Keratinocyte (primary cell): ENCODE data around the gene LTBR. TPM values are rescaled to one million over a fixed set of nuclear protein-coding genes. Genes with fewer than 3 reads are reported as not detected.
"Not testable (repeated sequence)": the region's sequence is repeated elsewhere in the genome, so short reads cannot be mapped to it uniquely, and the experiment has no call there.

Experiments
- DNase-seq: peaks from one replicate; pipeline ENCODE4 v3.0.0-alpha.2; 2011; ENCODE audit warnings: low read depth, missing footprints, low spot score
- FAIRE-seq: peaks from 2 replicates; lab custom pipeline; 2011; peaks lifted over from hg19 to GRCh38; lab: Jason Lieb, UNC
- H2AFZ ChIP-seq: 2 replicates; pipeline ENCODE4 v1.6.0; 2012; ENCODE audit warnings: low read length, control low read depth, inconsistent platforms; ENCODE audit not compliant: control insufficient read depth
- H3K27ac ChIP-seq: 2 replicates; pipeline ENCODE4 v1.5.1; 2011; ENCODE audit warnings: low read length; ENCODE audit not compliant: control insufficient read depth, insufficient read depth
- H3K27me3 ChIP-seq: 3 replicates; pipeline ENCODE4 v1.6.0; 2011; ENCODE audit warnings: low read length; ENCODE audit not compliant: control insufficient read depth, insufficient read depth; ENCODE audit errors: extremely low read depth
- H3K36me3 ChIP-seq, 2 experiments: 2 replicates in 1 of 2; 3 replicates in 1 of 2; pipeline ENCODE4 v1.5.1; 2011; ENCODE audit warnings: low read length in 2 of 2, mild to moderate bottlenecking in 1 of 2; ENCODE audit not compliant: control insufficient read depth in 2 of 2, insufficient read depth in 2 of 2; ENCODE audit errors: extremely low read depth in 1 of 2
- H3K4me1 ChIP-seq: 3 replicates; pipeline ENCODE4 v1.5.1; 2011; ENCODE audit warnings: low read length; ENCODE audit not compliant: control insufficient read depth, insufficient read depth; ENCODE audit errors: extremely low read depth
- H3K4me2 ChIP-seq: 3 replicates; pipeline ENCODE4 v1.6.0; 2011; ENCODE audit warnings: low read depth, low read length; ENCODE audit not compliant: control insufficient read depth, insufficient read depth; ENCODE audit errors: extremely low read depth
- H3K4me3 ChIP-seq, 3 experiments: fragments of 200-600 bp in 1 of 3; sonication (generic) in 1 of 3; 2 replicates in 2 of 3; 3 replicates in 1 of 3; pipeline ENCODE4 v1.5.1; 2011 to 2016; ENCODE audit warnings: low read length in 3 of 3, mild to moderate bottlenecking in 3 of 3, control low read depth in 2 of 3, inconsistent platforms in 1 of 3, low read depth in 1 of 3, mixed read lengths in 1 of 3, mixed run types in 1 of 3, moderate library complexity in 1 of 3; ENCODE audit not compliant: control insufficient read depth in 2 of 3, insufficient read depth in 2 of 3; ENCODE audit errors: extremely low read depth in 1 of 3
- H3K79me2 ChIP-seq: 2 replicates; pipeline ENCODE4 v1.6.0; 2012; ENCODE audit warnings: low read length; ENCODE audit not compliant: control insufficient read depth, insufficient read depth
- H3K9ac ChIP-seq: 3 replicates; pipeline ENCODE4 v1.6.0; 2011; ENCODE audit warnings: low read length; ENCODE audit not compliant: control insufficient read depth, insufficient read depth; ENCODE audit errors: extremely low read depth
- H3K9me1 ChIP-seq: 3 replicates; pipeline ENCODE4 v1.6.0; 2011; ENCODE audit warnings: low read length; ENCODE audit not compliant: control insufficient read depth, insufficient read depth; ENCODE audit errors: extremely low read depth
- H3K9me3 ChIP-seq: 2 replicates; pipeline ENCODE4 v1.5.1; 2012; ENCODE audit warnings: low read depth, low read length; ENCODE audit not compliant: control insufficient read depth
- H4K20me1 ChIP-seq: 3 replicates; pipeline ENCODE4 v1.6.0; 2011; ENCODE audit warnings: low read length; ENCODE audit not compliant: control insufficient read depth, insufficient read depth; ENCODE audit errors: extremely low read depth
- CTCF ChIP-seq, 3 experiments: IDR thresholded peaks in 1 of 3; conservative IDR thresholded peaks in 1 of 3; optimal IDR thresholded peaks in 1 of 3; 2 replicates in 2 of 3; 3 replicates in 1 of 3; pipeline versions ENCODE3 to v1.5.1; 2011; ENCODE audit warnings: low read length in 3 of 3, mild to moderate bottlenecking in 3 of 3, moderate library complexity in 2 of 3, control low read depth in 1 of 3, inconsistent platforms in 1 of 3; ENCODE audit not compliant: insufficient read depth in 2 of 3; ENCODE audit errors: extremely low read depth in 1 of 3
- EZH2 ChIP-seq: IDR thresholded peaks from one replicate; pipeline ENCODE4 v1.6.1; 2012; ENCODE audit warnings: inconsistent platforms, mild to moderate bottlenecking, low read length, moderate library complexity
- dilution Hi-C: fragments of 300-500 bp; cut with MboI; formaldehyde crosslinking; loops from one replicate; pipeline ENCODE4 v1.7.0; 2020; ENCODE audit warnings: low sequenced_read_pairs; ENCODE audit not compliant: extremely low pct_ligation_motif_present
- polyA plus RNA-seq, 5 experiments: library from polyadenylated mRNA; depleted of rRNA in 3 of 5; stranded (reverse) in 3 of 5; stranded (forward) in 1 of 5; unstranded in 1 of 5; fragments of >200 nt; gene quantifications; 1 replicate in 1 of 5; 2 replicates in 3 of 5; 3 replicates in 1 of 5; pipeline versions ENCODE4 v1.2.1 to v1.2.3, GENCODE V29; 2011 to 2012; ENCODE audit warnings: missing spikeins in 2 of 5, low read depth in 1 of 5, low replicate concordance in 1 of 5

The LTBR gene
- polyA plus RNA-seq, 1 donor (not counting 4 experiments of a cell fraction or from before 2014, with no cell fraction given): 42.7 TPM

- H3K9me1 ChIP-seq: no peaks in the 10 kb centered on the region
- no peak overlapping the region for H2AFZ ChIP-seq
- H4K20me1 ChIP-seq: peaks cover 6% of the 10 kb centered on the region
- no peaks in the 10 kb centered on the region for H3K27me3 ChIP-seq
- TF ChIP-seq EZH2: no peak
- TF ChIP-seq CTCF (optimal IDR thresholded peaks at IDR 0.05 in 1 of 3, IDR thresholded peaks at IDR 0.05 in 1 of 3, conservative IDR thresholded peaks at IDR 0.05 in 1 of 3; ENCODE audit: extremely low read depth in 1 of 3, insufficient read depth in 2 of 3, low read length in 3 of 3): no peak
- no peak overlapping the region for H3K27ac ChIP-seq
- no peak overlapping the region for H3K4me3 ChIP-seq
- DNase-seq: no peak
- no peaks in the 10 kb centered on the region for H3K9me3 ChIP-seq
- no peak overlapping the region for H3K4me2 ChIP-seq
- peaks cover 34% of the 10 kb centered on the region for H3K79me2 ChIP-seq
- H3K4me1 ChIP-seq: peaks cover 33% of the 10 kb centered on the region
- FAIRE-seq: no peak
- H3K36me3 ChIP-seq: peaks cover 2 to 4% of the 10 kb centered on the region in 2 experiments
- no peak overlapping the region for H3K9ac ChIP-seq
- dilution Hi-C loops: no loop called here
Measured at GRCh38 chr12:6343518-6343917, 40.4 kb upstream of the LTBR start.

GRCh38 chr12:6344101-6344660, 39.8 kb upstream of the LTBR start:
- H3K9ac ChIP-seq, H4K20me1 ChIP-seq, H2AFZ ChIP-seq, H3K4me3 ChIP-seq, FAIRE-seq, DNase-seq, H3K36me3 ChIP-seq, H3K9me1 ChIP-seq, H3K9me3 ChIP-seq, H3K4me2 ChIP-seq, H3K27ac ChIP-seq, H3K27me3 ChIP-seq, dilution Hi-C loops: not testable (repeated sequence)
- Histone ChIP-seq H3K4me1 (peaks cover 27% of the 10 kb centered on the region), H3K79me2 (peaks cover 27% of the 10 kb centered on the region)
